ENCODE data around the gene TBC1D20. TPM values are rescaled to one million over a fixed set of nuclear protein-coding genes. Genes with fewer than 3 reads are reported as not detected.

Gene TBC1D20
- total and polyA plus RNA-seq, 2 donors (not counting 3 experiments of a cell fraction or from before 2014, with no cell fraction given) = 34.3 to 36.1 TPM

GRCh38 chr20:419556-420165 lies 42.7 kb downstream of the TBC1D20 start:
- ChIA-PET POLR2A (no interaction called here), CTCF (no interaction called here)
- no peak for DNase-seq (ENCODE audit: low read depth, low spot score)
- Histone ChIP-seq H3K9me1 (replicated peaks; ENCODE audit: control insufficient read depth, extremely low read depth, insufficient read depth, low read length) (no peaks in the 10 kb centered on the region), H3K36me3 (ENCODE audit: control insufficient read depth in 2 of 2, extremely low read depth in 1 of 2, insufficient read depth in 2 of 2, low read length in 2 of 2) (peaks cover 7 to 30% of the 10 kb centered on the region in 2 experiments), H3K4me1 (ENCODE audit: control insufficient read depth, extremely low read depth, insufficient read depth, low read length) (no peaks in the 10 kb centered on the region), H3K9ac (replicated peaks; ENCODE audit: extremely low read depth, insufficient read depth, low read length) (no peak overlapping the region), H3K27me3 (ENCODE audit: control insufficient read depth in 2 of 2, insufficient read depth in 2 of 2, low read length in 2 of 2) (no peaks in the 10 kb centered on the region), H3K27ac (ENCODE audit: insufficient read depth, low read depth, low read length) (no peak overlapping the region), H3K79me2 (ENCODE audit: control insufficient read depth, insufficient read depth, low read length) (no peaks in the 10 kb centered on the region), H4K20me1 (replicated peaks; ENCODE audit: control insufficient read depth, extremely low read depth, insufficient read depth, low read length) (no peaks in the 10 kb centered on the region), H3K9me3 (replicated peaks; ENCODE audit: control insufficient read depth, insufficient read depth, low read length) (no peaks in the 10 kb centered on the region), H3K4me3 (replicated peaks in 1 of 3; ENCODE audit: insufficient read depth in 1 of 3, low read depth in 1 of 3, low read length in 3 of 3) (no peak overlapping the region), H3K4me2 (ENCODE audit: insufficient read depth, low read length) (no peak overlapping the region), H2AFZ (ENCODE audit: low read depth, low read length) (no peak overlapping the region)
- BruUV-seq (replicated peaks) = no TSS peak
- dilution Hi-C loops (cut with MboI; ENCODE audit: extremely low pct_ligation_motif_present, low sequenced_read_pairs) (no loop called here), intact Hi-C loops (cut with micrococcal nuclease) (no loop called here)
- FAIRE-seq = no peak
- TF ChIP-seq MYC (IDR thresholded peaks at IDR 0.05; ENCODE audit: low read depth, low read length) (no peak), GATA2 (IDR thresholded peaks at IDR 0.05; ENCODE audit: insufficient read depth, insufficient read length, low read depth, low read length) (no peak), JUN (IDR thresholded peaks at IDR 0.05; ENCODE audit: borderline replicate concordance, insufficient read depth, insufficient read length, low read depth) (no peak), MAX (IDR thresholded peaks at IDR 0.05; ENCODE audit: insufficient read depth, insufficient read length) (no peak), EZH2 (IDR thresholded peaks at IDR 0.05; ENCODE audit: borderline replicate concordance, low read depth, low read length, severe bottlenecking) (no peak), FOS (IDR thresholded peaks at IDR 0.05; ENCODE audit: borderline replicate concordance, insufficient read depth, low read length) (no peak), POLR2AphosphoS5 (IDR thresholded peaks at IDR 0.05; ENCODE audit: insufficient read depth, low read depth, low read length) (no peak), POLR2A (IDR thresholded peaks at IDR 0.05; ENCODE audit: low read depth, low read length) (no peak)
- TF ChIP-seq, protein P1, sequence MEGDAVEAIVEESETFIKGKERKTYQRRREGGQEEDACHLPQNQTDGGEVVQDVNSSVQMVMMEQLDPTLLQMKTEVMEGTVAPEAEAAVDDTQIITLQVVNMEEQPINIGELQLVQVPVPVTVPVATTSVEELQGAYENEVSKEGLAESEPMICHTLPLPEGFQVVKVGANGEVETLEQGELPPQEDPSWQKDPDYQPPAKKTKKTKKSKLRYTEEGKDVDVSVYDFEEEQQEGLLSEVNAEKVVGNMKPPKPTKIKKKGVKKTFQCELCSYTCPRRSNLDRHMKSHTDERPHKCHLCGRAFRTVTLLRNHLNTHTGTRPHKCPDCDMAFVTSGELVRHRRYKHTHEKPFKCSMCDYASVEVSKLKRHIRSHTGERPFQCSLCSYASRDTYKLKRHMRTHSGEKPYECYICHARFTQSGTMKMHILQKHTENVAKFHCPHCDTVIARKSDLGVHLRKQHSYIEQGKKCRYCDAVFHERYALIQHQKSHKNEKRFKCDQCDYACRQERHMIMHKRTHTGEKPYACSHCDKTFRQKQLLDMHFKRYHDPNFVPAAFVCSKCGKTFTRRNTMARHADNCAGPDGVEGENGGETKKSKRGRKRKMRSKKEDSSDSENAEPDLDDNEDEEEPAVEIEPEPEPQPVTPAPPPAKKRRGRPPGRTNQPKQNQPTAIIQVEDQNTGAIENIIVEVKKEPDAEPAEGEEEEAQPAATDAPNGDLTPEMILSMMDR (IDR thresholded peaks at IDR 0.05; ENCODE audit: extremely low read depth in 1 of 2, insufficient read depth in 1 of 2, low read depth in 1 of 2, low read length in 2 of 2) = no peak
